NCI-H69 (cell line): ENCODE data around the gene REPIN1.

Experiments
- DNase-seq: peaks from one replicate; lab custom pipeline; 2025; lab: John Stamatoyannopoulos, UW

The REPIN1 gene

GRCh38 chr7:150407588-150408392 is 39.2 kb downstream of the REPIN1 start:
- DNase-seq = no peak

- DNase-seq = no peak
These were observed 40.0 kb downstream of the REPIN1 start for GRCh38 chr7:150408393-150409299.

GRCh38 chr7:150409300-150410030 is 40.8 kb downstream of the REPIN1 start:
- no peak for DNase-seq

GRCh38 chr7:150410131-150410530 is 41.5 kb downstream of the REPIN1 start:
- no peak for DNase-seq

GRCh38 chr7:150410680-150411346 is 42.2 kb downstream of the REPIN1 start:
- no peak for DNase-seq

- DNase-seq = no peak
These were observed 43.0 kb downstream of the REPIN1 start for GRCh38 chr7:150411606-150412005.

GRCh38 chr7:150412016-150412415 is 43.4 kb downstream of the REPIN1 start:
- no peak for DNase-seq

- no peak for DNase-seq
These were observed 44.2 kb downstream of the REPIN1 start for GRCh38 chr7:150412518-150413488.

- DNase-seq = no peak
These were observed 45.0 kb downstream of the REPIN1 start for GRCh38 chr7:150413640-150414081.

DNA sequence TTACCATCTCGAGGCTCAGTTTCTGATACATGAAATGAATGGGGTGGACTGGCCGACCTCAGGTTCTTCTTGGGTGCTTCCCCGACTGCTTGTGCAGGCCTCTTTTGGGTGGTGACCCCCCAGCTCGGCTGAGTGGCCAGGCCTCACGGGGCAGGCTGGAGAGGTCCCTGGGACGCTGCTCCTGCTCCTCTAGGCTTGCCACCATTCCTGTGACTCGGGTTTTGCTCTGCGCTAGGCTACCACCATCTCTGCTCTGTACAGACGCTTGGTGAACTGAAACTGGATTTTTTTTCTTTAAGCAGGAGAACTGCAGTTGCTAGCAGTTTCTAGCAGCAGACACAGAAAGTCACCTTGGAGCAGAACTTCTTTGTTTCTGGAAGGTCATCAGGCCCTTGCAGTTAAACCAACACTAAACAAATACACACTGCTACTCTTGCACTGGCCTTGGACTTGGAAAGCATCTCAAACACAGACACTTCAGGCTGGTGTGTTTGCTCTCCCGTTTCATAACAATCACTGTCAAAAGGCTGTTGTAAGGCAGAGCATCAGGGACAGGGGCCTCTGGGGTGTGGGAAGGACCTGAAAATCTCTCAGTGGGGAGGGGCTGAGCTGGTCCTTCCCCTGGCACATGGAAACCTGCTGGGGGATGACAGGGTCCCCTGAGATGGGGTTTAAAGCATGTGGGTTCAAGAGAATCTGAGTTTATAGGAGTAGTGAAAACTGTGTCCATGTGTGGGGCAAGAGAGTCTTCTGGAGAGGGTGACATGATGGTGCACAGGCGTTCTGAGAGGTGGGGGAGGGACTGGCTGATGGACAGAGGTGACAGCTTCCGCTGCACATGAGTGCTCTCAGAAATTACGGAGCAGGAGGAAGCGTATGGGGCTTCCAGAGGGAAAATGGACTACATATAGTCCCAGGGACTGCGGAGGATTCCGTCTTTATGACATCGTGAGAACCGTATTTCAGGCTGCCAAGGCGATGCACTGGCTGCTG is 46.8 kb downstream of the REPIN1 start:
- DNase-seq = no peak

GRCh38 chr7:150417239-150417638 is 48.6 kb downstream of the REPIN1 start:
- no peak for DNase-seq

DNA sequence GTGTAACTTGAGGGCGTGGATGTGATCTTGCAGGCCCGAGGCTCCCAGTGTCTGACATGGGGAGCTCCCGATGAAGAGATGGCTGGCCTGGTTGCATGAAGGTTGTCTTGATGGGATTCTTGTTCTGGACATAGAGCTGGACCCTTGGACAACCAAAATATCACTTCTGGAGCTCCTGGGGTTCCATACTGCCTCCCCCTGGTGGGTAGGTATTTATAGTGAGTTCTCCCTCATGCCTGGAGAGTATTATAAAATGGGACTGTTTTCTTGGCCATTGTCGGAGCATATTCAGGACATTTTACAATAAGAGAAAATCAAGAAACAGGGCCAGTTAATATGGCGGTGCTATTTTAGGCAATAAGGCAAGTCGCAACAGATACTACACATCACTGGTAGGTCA is 49.2 kb downstream of the REPIN1 start:
- DNase-seq = peak; percentile 11

DNA sequence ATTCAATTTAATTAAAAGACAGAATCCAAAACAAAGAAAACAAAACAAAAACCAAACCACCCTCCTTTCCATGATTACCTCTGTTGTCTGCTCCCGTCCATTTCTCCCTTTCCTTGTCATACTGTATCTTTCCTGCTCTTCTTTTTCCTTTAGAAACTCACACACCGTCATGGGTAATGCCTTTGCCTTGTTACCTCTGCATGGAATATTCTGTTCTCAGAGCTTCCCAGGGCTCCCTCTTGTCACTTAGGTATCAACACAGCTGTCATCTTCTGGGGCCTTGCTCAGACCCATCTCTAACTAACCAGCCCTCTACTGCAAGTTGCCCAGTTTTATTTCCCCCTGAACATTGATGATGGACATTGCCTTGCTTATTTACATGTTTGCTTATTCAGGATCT is 51.6 kb downstream of the REPIN1 start:
- DNase-seq = no peak

DNA sequence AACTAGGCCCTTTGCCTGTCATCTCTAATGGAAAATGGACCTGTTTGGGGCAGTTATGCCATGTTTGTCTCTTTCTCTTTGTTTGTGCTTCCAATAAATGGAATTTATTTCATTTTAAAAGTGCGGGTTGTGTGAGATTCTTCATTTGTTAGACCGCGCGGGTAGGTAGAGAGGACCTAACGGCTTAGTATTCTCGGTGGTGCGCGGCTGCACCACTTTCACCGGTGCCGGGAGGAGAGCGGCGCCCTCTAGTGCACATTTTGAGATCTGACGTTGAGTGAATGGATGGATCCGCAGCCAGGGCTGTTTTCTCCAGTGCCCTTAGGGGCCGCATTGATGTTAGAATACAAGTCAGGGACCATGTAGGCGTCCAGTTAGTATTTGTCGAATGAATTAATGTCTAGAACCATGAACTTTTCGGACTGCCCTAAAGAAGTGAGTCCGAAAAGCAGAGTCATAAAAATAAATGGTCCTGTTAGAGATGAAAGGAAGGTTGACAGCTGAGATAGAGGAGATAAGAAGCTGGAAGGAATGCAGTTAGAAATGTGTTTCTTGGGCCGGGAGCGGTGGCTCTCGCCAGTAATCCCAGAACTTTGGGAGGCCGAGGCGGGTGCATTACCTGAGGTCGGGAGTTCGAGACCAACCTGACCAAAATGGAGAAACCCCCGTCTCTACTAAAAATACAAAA is 52.5 kb downstream of the REPIN1 start:
- DNase-seq = peak; percentile 89

GRCh38 chr7:150421831-150422230 is 53.2 kb downstream of the REPIN1 start:
- DNase-seq = no peak
